K562 (cell line): ENCODE results near the gene FAM184B. TPM values are rescaled to one million over a fixed set of nuclear protein-coding genes. Genes with fewer than 3 reads are reported as not detected.

ENCODE experiments used
- U2AF1 ChIP-seq: fragments of 200-400 bp; formaldehyde crosslinking; optimal IDR thresholded peaks from 2 replicates; pipeline ENCODE3; 2017; ENCODE audit warnings: mild to moderate bottlenecking, low read depth, low read length, moderate library complexity
- polyA plus RNA-seq, 8 experiments: library from polyadenylated mRNA; depleted of rRNA in 4 of 8; stranded (reverse) in 5 of 8; unstranded in 3 of 8; fragments of >200 nt; fragmentation: Nextera tagmentation in 2 of 8; fragmentation: Illumina TruSeq in 1 of 8; extraction: Ambion mirVana in 2 of 8; extraction: Trizol in 1 of 8; gene quantifications; 2 replicates each; pipeline versions ENCODE4 v1.2.1 to v1.2.3, GENCODE V29; 2011 to 2014; ENCODE audit warnings: inconsistent platforms in 1 of 8, missing spikeins in 1 of 8
- total RNA-seq, 7 experiments: library from RNA; depleted of rRNA in 6 of 7; stranded (reverse); fragments of >200 nt in 6 of 7; fragmentation: Illumina TruSeq in 2 of 7; extraction: Trizol in 2 of 7; gene quantifications; 2 replicates each; pipeline versions ENCODE4 v1.2.1 to v1.2.3, GENCODE V29; 2011 to 2021; ENCODE audit warnings: low replicate concordance in 1 of 7
- TF ChIP-seq, protein P1 (sequence below), 2 experiments: fragments of 450-650 bp in 1 of 2; sonication (generic) in 1 of 2; formaldehyde crosslinking in 1 of 2; IDR thresholded peaks; 2 replicates each; pipeline versions ENCODE4 v1.7.1 to v1.9.0; 2016 to 2022; ENCODE audit warnings: inconsistent platforms in 1 of 2, mild to moderate bottlenecking in 1 of 2, missing genetic modification reagents in 1 of 2

FAM184B gene
- total and polyA plus RNA-seq, 9 of the 15 experiments (the other 6 are each of a cell fraction or from before 2014, with no cell fraction given) = not detected

DNA sequence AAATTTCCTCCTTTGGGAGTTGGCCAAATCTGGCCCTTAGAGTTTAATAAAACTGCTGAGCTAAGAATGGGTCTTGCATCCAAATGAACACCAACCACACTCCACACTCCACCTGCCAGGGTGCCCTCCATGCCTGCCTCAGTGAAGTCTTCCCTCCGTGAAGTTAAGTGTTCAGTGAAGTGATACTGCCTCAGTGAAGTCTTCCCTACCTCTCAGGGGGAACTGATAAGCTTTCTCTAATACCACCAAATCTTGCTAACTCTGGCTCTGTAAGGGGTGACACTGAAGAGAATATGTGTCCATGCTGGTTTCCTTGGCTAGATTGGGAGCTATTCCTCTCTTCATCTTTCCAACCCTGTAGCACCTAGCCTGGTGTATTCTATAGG lies 139.0 kb downstream of the FAM184B start (continued):
- TF ChIP-seq, protein P1, sequence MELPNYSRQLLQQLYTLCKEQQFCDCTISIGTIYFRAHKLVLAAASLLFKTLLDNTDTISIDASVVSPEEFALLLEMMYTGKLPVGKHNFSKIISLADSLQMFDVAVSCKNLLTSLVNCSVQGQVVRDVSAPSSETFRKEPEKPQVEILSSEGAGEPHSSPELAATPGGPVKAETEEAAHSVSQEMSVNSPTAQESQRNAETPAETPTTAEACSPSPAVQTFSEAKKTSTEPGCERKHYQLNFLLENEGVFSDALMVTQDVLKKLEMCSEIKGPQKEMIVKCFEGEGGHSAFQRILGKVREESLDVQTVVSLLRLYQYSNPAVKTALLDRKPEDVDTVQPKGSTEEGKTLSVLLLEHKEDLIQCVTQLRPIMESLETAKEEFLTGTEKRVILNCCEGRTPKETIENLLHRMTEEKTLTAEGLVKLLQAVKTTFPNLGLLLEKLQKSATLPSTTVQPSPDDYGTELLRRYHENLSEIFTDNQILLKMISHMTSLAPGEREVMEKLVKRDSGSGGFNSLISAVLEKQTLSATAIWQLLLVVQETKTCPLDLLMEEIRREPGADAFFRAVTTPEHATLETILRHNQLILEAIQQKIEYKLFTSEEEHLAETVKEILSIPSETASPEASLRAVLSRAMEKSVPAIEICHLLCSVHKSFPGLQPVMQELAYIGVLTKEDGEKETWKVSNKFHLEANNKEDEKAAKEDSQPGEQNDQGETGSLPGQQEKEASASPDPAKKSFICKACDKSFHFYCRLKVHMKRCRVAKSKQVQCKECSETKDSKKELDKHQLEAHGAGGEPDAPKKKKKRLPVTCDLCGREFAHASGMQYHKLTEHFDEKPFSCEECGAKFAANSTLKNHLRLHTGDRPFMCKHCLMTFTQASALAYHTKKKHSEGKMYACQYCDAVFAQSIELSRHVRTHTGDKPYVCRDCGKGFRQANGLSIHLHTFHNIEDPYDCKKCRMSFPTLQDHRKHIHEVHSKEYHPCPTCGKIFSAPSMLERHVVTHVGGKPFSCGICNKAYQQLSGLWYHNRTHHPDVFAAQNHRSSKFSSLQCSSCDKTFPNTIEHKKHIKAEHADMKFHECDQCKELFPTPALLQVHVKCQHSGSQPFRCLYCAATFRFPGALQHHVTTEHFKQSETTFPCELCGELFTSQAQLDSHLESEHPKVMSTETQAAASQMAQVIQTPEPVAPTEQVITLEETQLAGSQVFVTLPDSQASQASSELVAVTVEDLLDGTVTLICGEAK (IDR thresholded peaks at IDR 0.05) = no peak
- TF ChIP-seq, protein P1 (CRISPR knock-in tag; IDR thresholded peaks at IDR 0.05) = no peak
- TF ChIP-seq U2AF1 = no peak
- TF ChIP-seq, all 486 proteins: peak for 0
